NCI-H345 treated with DMSO at 0.1 percent for 48 hours (cell line): ENCODE data around the gene UNC79.

Experiments
- DNase-seq: peaks from one replicate; lab custom pipeline; 2025; ENCODE audit not compliant: unreplicated experiment; lab: John Stamatoyannopoulos, UW

UNC79 gene

DNA sequence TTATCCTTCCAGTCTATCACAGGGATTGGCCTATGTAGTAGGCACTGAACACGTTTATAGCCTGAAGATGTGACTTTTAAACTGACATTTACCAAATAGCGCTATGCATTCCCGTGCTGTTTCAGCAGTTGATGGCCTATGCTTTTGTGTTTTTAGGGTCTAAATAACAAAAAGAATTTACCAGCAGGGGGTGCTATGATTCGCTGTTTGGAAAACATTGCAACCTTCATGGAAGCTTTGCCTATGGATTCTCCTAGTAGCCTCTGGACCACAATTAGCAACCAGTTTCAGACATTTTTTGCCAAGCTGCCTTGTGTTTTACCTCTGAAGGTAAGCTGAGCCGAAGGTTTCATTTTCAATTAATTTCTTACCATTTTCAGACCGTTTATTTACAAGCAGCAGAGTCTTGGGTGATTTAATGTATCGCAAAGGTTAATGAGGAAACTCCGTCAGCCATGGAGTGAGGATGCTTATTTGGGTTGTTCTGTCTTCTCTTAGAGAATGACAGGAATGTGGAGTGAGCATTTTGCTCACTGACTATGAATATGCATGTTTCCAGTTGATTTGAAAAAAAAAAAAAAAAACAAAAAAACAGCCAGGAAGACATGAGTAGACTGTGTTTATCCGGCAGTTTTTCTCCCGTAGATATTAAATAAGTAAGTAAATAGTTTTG is 224.5 kb downstream of the UNC79 start:
- DNase-seq = peak; percentile 22

DNA sequence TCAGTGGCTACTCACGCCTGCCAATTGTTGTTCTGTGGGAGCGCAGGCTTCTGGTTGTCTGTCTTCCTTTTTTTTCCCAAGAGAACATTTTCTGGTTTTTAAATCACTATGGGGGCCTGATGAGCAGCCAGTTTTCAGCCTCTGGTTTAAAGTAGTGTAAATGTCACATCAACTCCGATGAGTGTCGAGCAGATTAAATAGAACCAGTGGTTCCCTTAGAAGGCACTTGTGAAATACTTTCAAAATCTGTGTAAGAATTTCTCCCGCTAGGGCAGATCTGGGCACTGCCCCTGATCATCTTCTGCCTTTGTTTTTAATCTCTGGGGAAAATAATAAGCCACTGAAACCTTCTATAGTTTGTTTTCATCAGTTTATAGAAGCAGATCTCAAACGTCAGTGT is 227.1 kb downstream of the UNC79 start:
- no peak for DNase-seq

DNA sequence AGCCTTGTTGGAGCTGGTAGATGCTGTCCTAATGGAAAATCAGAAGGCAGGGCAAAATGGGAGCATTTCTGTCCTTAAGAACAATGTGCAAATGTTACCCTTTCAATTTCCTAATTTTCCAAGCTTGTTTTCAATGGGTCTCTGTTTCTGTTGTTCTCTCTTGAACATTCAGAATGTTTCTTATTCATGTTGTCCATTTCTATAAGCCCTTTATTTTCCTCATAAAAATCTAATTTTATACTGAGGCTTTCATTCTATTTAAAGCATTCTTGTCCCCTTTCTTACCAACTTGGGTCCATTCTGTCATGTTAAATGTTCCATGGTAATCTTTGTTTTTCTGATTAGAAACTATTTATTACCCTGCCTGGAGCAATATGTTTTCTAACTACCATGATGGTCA is 232.6 kb downstream of the UNC79 start:
- DNase-seq = no peak

DNA sequence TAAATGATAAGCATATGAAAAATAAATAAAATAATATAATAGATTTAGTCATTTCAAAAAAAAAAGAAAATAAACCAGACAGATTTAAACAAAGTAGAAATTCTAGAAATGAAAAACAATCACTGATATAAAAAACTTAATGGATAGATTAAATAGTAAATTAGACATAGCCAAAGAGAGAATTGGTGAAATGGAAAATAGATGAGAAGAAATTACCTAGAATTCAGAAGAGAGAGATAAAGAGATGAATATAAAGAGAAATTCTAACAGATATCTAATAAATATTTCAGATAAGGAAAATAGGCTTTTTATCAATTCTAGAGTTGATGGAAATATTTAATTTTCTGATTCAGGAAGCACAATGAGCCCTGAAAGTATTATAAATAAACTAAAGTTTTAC is 234.4 kb downstream of the UNC79 start:
- no peak for DNase-seq

DNA sequence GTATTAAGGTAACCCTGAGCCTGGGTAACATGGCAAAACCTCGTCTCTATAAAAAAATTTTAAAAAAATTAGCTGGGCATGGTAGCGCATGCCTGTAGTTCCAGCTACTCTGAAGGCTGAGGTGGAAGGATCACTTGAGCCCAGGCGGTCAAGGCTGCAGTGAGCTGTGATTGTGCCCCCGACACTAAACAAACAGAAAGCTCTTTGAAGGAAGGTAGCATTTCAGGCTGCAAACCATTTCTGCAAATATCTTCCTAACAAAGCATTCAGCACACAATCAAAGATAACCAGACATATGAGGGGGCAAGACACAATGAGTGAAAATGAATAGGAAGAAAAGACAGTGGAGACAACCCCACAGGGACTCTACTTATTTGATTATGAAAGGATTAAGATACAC is 238.9 kb downstream of the UNC79 start:
- no peak for DNase-seq

DNA sequence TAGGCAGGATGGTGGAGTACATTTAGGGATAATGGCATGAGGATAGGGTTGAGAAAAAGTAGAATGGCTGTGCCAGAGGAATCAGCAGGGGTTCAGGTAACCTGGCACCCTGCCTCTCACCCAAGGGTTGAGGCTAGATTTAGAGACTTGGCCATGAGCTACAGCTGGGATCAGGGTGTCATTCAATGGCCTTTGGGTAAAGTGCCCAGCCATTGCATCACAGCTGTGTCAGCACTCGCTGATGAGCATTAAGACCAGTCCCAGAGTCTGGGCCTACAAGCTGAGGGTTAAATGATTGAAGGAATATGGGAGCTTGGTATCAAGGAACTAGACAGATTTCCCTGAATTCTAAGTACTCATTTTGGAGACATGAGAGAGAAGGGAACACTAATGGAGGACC is 243.6 kb downstream of the UNC79 start:
- DNase-seq = no peak

DNA sequence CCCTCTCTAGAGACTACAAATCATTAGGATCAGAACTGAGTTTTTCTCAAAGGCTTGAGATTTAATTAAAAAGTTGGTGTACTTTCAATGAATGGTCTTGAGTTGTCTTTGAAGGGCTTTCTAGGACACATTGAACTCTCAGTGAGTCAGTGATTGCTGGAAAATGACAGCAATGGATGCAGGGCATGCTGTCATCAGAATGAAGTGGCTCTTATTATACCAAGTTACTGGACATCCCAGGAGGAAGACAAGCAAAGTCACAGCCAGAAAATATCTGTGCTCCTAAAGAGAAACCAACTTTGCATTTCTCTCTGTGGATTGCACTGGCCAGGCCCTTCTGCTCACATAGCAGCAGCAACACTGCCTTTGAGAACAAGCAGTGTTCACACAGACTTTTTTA is 244.9 kb downstream of the UNC79 start:
- no peak for DNase-seq

DNA sequence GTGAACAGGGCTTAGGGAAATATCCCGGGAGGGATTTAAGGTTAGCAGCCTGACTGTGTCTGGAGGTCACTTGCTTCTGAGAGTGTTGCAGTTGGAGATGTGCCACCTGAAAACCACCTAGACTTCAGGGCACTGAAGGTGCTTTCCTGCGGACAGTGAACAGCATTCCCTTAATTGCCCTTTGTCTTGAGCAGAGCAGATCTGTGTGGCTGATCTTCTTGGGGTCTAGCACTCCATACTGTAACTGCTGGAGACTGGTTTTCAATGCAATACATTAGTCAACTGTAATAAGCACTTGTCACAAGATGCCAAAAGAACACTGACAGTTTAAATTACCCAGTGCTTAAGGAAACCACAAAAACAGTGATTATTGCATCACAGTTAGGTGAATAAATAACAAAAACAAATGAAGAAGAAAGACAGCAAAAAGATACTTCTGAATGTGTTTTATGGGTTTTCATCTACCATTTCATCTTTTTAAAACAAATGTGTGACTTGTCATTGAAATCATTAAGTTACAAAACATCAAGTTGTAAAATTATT is 245.7 kb downstream of the UNC79 start:
- DNase-seq = no peak

DNA sequence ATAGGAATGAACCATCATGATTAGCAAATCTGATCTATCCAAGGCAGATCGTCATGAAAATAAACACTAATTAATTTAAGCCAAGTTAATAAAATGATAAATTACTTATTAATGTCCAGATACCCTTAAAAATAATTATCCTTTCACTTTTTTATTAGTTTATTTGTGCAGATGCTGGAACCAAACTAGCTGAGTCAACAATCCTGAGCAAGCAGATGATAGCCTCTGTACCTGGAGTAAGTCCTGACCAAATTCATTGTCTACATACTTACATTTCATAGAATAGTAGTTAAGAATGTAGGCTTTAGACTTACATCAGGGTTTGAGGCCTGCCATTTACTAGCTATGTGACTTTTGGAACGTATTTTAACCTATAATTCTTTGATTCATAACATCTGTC is 251.7 kb downstream of the UNC79 start:
- DNase-seq = no peak

DNA sequence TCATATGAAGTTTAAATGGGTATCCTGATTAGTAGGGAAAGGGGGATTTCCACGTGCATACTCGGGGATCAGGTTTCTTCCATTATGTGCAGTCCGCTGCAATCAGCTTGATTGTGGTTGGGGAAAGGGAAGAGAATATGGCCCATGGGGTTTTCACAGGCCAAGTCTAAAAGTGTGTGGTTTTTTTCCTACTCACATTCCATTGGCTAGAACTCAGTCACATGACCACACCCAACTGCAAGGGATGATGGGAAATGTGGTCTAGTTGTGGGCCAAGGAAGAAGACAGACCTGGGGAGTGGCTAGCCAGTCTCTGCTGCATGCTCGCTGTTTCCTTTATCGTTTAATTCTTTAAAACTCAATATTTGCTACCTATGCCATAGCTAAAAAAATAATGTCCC is 252.5 kb downstream of the UNC79 start:
- DNase-seq = no peak

DNA sequence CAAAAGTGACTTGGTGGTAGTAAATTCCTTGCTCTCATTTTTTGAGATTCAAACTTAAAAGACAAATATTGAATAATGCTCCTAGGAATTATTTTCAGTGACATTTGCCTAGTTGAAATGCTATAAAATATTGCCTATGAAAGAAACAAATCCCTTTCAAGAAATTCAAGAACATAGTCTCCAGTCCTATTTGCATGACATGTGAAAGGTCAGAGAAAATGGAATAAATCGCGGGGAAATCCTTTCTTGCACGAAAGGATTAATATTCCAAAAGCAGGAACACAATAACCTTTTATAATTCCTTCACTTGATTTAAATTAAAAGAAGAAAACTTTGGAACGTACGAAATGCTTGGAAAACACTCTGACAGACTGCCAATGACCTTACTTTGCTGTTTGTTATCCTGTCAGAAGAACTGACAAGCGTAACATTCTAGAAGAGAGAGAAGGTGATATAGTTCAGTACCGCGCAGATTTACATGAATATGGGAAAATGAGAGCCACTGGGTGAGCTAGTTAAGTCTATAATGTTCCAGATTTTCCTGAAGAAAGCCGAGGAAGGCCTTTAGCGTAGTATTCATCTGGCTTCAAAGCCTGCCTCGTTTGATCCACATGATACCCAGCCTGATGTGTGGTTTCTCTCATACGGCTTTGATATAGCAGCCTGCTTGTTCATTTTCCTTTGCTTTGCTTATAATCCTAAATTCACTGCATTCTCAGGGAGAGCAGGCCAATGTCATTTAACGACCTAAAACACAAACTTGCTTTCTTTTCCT is 254.6 kb downstream of the UNC79 start:
- DNase-seq = no peak

DNA sequence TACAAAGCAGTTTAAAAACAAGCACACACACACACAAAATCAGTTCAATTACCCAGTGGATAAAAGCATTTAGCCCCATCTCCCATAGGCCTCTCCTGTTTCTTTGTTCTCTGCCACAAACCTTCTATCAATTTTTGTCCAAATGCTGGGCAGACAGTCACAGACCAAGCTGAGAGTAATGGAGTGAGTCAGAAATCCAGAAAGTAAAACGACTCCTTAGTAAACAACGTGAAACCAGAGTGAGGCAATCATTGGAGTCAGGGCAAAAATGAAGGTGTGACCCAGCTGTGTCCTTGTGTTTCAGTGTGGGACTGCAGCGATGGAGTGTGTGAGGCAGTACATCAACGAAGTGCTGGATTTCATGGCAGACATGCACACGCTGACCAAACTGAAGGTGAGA is 255.5 kb downstream of the UNC79 start:
- no peak for DNase-seq

DNA sequence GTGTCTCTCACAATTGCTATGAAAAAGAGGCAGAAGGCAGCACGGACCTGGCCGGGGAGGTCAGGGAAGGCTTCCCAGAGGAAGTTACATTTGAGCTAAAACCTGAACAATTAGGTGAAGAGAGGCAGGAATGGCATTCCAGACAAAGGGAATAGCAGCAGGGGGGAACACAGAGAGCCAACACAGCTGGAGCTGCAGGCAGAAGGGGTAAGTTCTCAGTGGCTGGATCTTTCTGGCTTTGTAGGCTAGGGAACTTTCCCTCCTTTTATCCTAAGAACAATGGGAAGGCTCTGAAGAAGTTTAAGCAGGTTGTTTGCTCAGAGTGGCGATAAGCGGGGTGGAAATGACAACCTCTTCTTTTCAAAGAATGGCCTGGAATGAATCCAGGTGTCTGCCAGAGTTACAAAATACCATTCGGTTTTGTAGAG is 257.5 kb downstream of the UNC79 start:
- DNase-seq = peak; percentile 58

DNA sequence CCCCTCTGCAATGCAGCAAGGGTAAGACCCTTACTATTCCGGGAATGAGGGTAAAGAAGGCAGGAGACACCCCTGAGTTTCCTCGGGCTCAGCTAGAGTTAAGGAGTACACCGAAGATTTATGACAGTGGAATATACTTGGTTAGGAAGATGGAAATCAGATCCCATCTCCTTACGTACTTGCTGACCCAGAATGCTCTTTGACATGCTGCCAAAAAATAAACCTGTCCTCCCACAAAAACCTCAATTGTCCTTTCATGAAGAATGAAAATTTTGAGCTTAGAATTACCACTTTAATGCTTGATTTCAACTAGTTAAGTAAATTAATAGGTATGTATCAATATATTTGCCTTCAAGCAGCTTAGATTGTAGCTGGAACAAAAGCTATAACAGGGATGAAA is 258.1 kb downstream of the UNC79 start:
- no peak for DNase-seq

DNA sequence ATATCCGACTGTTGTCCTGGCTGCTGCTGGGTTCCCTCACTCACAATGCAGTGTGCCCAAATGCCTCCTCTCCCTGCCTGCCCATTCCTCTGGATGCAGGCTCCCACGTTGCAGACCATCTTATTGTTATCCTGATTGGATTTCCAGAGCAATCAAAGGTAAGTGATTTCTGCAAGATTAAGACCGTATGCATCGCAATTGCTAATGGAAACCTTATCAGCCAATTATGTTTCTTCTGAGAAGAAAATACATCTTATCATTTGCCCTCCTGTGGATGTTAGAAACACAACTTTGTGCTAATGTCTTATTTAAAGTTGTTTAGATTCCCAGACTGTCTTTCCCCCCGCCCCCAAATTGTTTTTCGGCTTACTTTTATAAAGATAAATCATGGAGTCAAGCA is 259.4 kb downstream of the UNC79 start:
- DNase-seq = no peak

DNA sequence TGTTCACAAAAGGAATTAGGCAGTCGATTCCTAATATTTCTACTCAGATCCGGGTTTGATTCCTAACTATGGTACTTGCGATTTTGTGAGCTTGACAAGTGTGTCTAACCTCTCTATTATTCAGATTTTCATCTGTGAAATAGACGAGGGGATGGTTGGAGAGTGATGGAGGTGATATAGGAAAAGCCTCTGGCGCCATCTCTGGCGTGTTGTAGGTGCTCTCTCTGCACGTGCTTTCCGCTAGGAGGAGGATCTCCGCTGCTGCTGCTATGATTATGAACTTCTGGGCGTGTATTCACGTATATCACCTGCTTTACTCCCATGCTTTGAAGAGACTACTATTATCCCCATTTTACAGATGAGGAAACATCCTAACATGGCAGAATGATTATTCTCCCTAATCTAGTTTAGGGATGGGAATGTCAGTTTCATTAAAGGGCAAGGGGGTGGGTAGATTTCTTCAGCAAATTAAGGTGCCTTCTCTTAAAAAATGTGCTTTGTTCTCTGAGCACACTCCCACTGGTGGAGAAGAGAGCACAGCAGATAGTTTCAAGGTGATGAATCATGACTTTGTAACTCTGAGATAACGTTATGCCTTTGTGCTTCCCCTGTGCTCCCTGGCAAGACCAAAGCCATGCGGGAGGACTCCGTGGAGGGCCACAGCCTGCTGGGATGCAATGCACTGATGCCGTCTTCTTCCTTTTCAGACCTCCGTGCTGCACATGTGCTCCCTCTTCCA is 260.5 kb downstream of the UNC79 start:
- no peak for DNase-seq

DNA sequence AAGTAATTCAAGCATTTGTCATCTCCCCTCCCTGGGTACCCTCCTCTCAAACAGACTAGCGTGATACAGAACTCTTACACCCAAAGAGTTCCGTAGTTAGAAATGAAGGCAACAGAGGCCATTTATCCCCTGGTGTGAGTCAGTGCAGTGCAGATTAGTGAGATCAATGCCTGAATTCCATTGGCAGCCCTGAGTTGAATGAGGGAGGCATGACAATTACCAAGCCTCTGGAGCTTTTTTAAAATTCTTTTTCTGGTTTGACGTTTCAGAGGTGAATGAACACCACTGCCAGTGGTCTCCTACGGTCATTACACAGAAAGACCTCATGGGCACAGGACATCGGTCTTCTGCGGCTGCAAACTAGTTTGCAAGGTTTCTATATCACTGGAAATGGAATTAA is 263.2 kb downstream of the UNC79 start:
- no peak for DNase-seq

DNA sequence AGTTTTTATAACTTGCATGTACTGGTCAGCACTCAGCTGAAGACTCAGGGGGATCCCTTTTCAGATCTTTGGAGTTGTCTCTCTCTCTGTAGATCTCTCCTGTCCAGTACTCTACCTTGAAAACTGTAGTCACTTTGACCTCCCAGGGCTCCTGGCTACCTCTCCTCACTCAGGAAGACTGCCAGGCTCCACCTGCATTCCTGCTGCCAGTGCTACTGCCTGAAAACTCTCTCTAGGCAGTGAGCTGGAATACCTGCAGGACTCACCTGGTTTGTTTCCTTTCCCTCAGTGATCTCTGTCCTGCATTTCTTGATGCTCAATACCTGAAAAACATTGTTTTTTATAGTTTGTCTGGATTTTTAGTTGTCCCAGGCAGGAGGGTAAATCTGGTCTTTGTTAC is 270.2 kb downstream of the UNC79 start:
- DNase-seq = no peak

DNA sequence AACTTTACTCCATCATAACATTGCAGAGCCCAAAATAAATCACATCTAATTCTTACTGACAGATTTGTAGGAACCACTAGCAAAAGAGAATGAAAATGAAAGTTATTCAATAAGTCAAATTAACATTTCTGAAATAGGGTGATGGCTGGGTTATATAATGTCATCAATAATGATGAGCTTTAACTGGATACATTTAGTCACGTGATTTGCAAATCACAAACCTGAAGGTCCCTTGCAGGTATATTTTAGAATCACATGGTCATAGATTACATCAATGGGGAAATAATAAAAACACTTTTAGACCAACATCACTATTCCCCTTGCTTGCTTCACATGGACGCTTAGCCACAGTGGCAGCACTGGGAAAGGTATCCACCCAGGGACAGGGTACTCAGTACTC is 270.8 kb downstream of the UNC79 start:
- no peak for DNase-seq

DNA sequence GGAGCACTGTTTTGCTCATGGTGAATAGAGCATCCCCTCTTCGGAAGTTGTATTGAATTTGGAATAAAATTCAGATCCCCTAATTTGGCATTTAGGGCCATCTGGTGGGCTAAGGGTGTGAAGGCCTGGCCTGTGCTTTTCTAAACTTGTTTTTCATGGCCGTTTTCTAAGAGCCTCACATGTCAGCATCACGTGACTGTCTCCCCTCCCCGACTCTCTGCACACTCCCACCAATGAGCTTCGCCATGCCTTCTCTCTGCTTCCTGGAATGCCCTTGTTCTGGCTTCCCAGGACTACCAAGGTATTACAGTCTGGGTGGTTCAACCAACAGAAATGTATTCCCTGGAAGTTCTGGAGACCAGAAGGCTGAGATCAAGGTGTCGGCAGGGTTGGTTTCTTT is 272.2 kb downstream of the UNC79 start:
- no peak for DNase-seq

DNA sequence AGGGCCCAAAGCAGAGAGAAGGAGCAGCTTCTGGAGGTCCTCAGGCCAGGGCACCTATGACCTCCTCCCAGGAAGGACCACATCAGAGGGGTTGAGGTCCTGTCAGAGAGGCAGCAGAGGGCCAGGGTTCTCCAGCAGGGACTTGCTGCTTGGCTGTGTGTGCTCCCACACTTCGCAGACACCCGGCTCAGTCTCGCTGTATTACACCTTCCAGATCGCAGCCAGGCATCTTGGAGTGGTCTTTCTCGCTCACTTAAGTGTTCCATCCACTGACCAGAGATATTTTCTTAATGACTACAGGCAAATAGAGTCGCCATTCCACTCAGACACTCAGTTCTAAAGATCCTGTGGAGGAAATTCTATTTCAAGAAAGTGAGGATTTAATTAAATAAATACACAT is 273.2 kb downstream of the UNC79 start:
- no peak for DNase-seq
